HG03520 (cell line): Measurements from ENCODE around the gene CBR4.

Experiments
- ATAC-seq: cut with Tn5 transposase; IDR thresholded peaks from one replicate; pipeline ENCODE4 v1.9.1; 2021; ENCODE audit warnings: mild to moderate bottlenecking, moderate library complexity; ENCODE audit not compliant: unreplicated experiment

The CBR4 gene

DNA sequence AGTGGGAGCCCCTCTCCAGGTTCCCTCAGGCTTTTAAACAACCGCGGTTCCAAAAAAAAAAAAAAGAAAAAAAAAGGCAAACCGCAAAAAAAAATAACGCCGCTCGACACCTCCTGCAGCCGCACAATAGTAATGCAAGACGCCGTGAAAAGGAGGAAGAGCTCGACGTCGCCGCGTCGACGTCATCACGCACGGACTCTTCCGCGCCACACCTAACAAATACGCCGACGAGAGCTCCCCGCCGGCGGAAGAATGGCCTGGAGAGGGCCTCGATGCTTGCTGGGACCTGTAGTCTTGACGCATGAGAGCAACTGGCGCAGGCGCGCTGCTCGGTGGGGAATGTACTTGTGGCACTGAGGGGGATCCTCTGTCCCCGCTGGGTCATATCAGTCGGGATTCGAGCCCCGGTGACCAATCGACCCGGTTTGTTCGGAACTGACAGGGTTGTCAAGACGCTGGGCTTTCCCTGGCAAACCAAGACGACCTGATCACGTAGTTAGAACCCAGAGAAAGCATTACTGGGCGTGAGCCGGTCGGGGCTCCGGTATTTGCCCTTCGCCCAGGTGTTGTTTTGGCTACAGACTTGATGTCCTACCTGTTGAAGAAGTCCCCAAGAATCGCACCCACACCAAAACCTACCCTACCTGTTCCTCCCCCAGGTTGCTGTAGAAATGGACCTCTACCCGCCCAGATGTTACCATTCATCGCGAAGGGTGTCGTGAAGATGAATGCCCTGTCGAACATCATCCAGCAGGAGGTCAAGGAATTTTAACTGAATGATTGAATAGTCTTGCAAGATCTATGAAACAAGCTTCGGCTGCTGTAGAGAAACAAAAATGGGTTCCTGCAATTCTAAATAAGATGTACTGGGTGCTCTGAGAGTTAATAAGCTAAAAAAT is at the start of gene CBR4:
CBR4 (minus strand) TSS at position 131 of the 899 bp plus-strand sequence. CDS start 166 bp downstream, outside the sequence.
- ATAC-seq, result peak; percentile 98

DNA sequence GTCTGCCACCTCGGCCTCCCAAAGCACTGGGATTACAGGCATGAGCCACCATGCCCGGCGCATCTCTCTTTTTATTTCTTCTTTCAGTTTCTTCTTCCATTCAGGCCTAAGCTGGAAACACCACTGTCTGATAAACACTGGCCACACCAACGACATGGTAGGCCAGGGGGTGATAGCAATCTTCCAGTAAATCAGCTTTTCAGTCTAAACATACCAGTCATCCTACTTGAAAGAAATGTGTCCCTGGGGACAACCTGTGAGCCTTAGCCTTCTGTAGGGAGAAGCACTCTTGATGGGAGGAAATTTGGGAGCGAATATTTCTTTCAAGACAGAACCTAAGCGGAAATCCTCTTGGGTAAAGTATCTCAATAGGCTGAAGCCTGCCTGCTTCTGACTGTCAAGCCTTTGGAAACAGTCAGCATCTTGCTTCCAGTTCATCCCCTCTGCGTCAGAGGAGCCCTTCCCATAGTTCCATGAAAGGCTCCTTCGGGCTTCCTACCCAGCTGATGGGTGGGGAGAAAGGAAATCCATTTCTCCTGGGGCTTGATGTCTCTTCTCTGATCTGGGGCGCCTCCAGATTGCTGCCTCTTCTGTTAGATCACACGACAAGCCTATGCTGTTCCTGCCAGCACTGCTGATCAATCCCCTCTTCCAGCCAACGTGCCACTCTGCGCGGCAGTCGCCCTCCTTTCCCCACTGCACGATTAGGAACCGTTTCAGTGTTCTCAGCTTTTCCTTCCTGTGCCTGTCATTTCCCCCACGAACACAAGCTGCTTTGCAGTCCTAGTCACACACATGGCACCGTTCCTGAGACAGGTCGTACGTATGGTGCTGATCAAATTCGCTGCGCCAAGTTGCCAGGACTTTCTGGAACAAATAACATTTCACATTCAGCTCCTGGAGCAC is 49.5 kb upstream of the CBR4 start:
- no peak for ATAC-seq

DNA sequence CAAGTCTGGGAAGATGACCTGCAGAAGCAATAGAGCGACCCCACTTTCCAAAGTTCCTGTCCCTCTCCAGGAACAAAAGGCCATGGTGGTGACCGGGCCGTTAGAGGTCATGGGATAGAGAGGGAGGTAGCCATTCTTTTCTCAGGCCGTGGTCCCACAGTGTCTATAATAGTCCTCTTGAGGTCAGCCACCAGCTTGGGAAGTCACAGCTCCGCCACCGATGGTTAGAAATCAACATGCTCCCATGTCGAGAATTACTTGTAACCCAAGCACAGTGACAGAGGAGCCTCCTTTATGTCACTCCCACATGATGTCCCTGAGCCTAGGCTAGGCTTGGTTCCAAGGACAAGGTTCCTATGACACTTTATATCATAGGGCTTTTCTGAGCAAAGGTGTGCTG is 48.3 kb upstream of the CBR4 start:
- no peak for ATAC-seq

- no peak for ATAC-seq
These were observed 44.8 kb upstream of the CBR4 start for GRCh38 chr4:169054879-169055278.

- ATAC-seq, result no peak
These were observed 42.5 kb upstream of the CBR4 start for GRCh38 chr4:169052594-169052945.

DNA sequence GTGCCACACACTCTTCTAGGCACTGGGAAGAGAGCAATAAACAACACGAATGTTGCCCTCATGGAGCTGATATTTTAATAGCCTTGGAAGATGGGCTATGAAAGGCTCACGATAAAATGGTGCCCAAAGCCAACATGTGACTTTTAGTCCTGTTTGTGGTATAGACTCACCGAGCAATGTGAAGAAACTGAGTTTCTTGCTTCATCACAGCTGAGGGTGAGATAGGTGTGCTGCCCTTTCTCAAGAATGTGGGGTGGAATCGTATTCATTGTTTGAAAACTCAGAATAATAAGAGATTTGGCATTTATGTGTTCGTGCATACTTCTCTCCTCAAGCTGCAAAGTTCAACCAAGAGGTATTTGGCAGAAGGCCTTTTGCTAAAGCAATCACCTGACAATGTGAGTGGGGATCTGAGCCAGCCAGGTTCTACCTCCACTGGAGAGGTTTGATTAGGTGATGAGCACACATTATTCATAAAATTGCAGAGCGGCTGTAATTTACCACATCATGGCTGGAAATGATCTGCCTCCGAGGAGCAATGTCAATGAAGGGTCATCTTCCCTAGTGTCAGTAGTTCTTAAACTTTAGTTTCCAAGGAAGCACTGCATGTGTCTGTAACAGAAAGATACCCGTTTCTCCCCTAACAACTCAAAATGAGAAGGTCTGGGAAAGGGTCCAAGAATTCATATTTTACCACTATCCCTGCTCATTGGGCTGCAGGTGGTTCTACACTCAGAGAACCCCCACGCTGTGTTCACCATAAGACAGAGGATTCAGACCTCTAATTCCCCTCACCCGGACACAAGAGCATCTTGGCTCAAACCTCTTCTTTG is 41.9 kb upstream of the CBR4 start:
- no peak for ATAC-seq

- no peak for ATAC-seq
These were observed 41.1 kb upstream of the CBR4 start for GRCh38 chr4:169050881-169051760.

DNA sequence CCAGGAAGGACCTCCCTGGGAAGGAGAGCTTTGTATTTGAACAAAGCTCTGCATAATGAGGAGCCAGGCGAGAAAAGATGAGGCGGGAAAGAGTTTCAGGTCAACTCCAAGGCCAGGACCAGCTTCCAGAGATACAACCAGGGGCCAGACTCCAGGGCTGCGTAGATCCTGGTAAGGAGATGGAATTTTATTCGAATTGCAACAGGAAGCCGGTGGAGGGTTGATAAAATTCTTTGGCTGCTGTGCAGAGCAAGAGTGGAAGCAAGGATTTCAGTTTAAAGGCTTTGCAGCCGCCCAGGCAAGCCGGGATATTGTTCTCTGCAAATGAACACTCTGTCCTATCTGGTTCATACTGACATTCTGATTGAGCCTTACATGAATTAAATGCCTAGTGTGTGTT is 40.2 kb upstream of the CBR4 start:
- ATAC-seq, result no peak

- ATAC-seq, result no peak
These were observed 38.9 kb upstream of the CBR4 start for GRCh38 chr4:169048868-169049414.

DNA sequence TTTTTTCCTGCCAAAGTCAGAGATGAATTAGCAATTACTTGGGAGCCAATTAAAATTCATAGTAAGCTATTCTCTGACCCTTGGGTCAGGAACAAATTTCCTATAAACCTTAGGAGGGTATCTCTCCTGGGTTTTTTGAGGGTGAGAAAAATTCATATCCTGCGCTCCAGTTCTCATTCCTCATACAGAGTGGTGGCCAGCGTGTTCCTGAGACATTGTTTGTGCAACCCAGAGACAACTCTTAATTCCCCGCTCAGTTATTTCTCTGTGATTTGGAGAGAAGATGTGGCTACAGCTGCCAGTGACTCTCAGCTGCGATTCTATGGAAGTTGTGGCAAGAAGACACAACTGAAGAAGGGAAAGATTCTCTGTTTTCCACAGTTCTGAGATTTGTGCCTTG is 37.9 kb upstream of the CBR4 start:
- no peak for ATAC-seq

GRCh38 chr4:169045862-169046584 is 36.0 kb upstream of the CBR4 start:
- no peak for ATAC-seq

DNA sequence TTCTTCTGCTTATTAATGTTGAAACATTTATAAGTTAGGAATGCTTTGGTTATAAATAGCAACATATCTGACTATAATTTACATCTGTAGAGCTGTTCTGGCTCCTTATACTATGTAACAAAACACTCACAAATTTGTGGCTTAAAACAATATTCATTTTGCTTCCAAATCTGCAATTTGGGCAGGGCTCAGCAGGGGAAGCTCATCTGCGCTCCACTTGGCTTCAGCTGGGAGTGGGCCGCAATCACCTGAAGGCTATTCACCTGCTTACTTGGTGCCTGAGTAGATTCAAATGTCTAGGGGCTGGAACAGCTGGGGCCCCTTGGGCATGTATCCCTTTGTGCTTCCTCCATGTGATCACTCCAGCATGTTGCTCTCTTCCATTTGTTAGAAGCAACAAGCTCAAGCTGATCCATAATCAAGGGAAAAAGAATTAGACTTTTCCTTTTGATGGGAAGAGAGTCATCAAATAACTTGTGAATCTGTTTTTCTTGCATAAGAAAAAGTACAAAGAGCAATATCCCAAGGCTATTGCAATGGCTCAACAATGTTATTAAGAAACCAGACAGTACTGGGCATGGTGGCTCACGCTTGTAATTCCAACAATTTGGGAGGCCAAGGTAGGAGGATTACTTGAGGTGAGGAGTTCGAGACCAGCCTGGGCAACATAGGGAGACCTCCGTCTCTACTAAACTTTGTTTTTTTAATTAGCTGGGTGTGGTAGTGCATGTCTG is 34.8 kb upstream of the CBR4 start:
- ATAC-seq, result no peak

DNA sequence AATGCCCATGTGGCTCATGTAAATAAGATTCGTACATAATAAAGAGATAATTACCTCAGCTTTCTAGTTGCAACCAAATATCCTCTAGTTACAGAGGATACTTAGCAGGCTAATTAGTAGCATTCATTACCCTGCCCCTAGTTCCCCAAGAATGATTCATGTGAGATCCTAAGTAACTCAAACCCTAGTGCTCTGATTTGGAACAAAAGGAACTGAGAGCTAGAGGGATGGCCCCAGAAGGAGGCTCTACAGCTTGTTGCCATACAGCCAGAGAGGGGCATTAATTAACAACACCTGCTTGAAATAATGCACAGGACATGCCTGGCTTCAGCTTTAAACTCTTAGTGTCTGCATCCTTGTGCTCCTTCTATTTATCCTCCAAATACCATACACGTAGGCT is 32.6 kb upstream of the CBR4 start:
- no peak for ATAC-seq

DNA sequence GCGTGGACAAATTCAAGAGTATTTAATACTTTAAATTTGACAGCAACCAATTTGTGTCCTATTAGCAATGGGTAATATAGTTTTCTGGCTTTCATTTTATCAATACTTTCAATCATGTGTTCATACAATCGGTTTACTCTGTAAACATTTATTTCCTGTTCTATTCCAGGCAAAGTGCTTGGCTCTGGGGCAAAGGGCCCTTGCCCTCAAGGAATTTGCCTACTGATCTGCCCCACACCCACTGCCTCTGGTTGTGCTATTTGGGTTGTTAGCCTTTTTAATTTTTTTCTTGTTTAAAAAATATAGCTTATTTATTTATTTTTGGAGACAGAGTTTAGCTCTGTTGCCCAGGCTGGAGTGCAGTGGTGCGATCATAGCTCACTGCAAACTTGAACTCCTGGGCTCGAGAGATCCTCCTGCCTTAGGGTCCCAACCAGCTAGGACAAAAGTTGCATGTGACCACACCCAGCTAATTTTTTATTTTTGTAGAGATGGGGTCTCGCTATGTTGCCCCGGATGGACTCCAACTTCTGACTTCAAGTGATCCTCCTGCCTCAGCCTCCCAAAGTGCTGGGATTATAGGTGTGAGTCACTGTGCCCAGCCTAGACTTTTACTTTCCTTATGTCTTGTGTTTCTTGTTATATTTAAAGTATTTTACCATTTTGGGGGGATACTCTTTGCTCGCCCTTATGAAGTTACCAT is 30.7 kb upstream of the CBR4 start:
- ATAC-seq, result no peak

DNA sequence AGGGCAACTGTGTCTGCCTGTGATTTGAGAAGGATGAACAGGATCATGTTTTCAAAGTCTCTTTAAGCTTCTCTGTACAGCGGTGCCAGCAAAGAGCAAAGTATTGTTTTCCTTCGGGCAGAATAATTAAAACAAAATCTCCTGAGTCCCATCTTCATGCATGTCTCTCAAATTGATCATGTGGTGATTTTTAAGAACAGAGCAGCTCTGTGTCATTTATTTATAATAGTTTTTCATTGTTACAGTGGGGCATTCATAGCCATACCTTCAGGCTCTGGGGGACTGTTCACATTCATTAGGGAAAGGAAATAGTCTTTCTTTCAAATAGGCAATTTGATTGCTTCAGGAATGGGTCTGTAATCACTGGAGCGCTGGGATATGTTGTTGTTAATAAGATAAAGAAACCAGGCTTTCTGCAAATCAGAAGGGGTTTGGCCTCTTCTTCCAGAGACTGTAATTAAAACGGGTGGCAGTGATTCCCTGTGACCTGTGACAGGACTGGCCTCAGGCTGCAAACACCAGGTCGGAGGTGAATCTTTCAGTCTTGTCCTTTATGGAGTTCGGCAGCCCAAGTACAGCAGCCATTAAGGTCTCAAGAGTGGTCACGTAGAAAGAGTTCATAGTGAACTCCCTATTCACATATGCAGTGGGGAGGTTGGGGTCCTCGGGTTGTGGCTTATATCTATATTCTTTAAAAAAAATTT is 29.3 kb upstream of the CBR4 start:
- no peak for ATAC-seq

- no peak for ATAC-seq
These were observed 27.5 kb upstream of the CBR4 start for GRCh38 chr4:169037506-169037905.
